Measurements from ENCODE around the gene TGM1.

Gene TGM1

DNA sequence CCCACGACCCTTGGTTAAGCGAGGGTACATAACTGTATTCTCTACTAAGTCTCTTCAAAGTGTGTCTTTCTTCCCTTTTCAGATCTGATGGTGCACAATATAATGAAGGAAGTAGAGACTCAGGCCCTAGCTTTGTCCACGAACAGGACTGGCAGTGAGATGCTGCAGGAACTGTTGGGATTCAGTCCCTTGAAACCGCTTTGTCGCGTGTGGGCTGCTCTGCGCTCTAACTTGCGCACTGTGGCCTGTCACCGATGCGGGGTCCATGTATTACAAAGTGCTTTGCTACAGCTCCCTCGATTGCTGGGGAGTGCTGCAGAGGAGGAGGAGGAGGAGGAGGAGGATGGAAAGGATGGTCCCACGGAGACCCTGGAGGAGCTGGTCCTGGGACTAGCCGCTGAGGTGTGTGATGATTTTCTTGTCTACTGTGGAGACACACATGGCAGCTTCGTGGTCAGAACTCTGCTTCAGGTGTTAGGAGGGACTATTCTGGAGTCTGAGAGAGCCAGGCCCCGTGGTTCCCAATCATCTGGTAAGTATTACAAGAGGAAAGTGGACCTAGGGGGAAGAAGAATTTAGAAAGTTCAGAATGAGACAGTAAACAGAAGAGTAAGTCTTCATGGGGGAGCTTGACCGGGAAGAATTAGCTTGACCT is 37.5 kb upstream of the TGM1 start:
- Histone ChIP-seq H3K9ac (ENCODE audit: low read depth, low read length) (peak overlapping the region; percentile 31; the same call in 1 of the 2 replicates), H3K27me3 (ENCODE audit: control insufficient read depth, insufficient read depth, low read length) (no peaks in the 10 kb centered on the region), H3K9me3 (ENCODE audit: control insufficient read depth, insufficient read depth, low read length) (no peaks in the 10 kb centered on the region), H3K4me1 (ENCODE audit: control insufficient read depth, insufficient read depth, low read length) (peaks cover 10% of the 10 kb centered on the region; the same call in 1 of the 2 replicates), H3K27ac (ENCODE audit: low read depth, low read length) (no peak overlapping the region), H3K4me3 (ENCODE audit: low read depth, low read length) (peak overlapping the region; percentile 92), H3K36me3 (ENCODE audit: control insufficient read depth, insufficient read depth, low read length) (peaks cover 53% of the 10 kb centered on the region)

DNA sequence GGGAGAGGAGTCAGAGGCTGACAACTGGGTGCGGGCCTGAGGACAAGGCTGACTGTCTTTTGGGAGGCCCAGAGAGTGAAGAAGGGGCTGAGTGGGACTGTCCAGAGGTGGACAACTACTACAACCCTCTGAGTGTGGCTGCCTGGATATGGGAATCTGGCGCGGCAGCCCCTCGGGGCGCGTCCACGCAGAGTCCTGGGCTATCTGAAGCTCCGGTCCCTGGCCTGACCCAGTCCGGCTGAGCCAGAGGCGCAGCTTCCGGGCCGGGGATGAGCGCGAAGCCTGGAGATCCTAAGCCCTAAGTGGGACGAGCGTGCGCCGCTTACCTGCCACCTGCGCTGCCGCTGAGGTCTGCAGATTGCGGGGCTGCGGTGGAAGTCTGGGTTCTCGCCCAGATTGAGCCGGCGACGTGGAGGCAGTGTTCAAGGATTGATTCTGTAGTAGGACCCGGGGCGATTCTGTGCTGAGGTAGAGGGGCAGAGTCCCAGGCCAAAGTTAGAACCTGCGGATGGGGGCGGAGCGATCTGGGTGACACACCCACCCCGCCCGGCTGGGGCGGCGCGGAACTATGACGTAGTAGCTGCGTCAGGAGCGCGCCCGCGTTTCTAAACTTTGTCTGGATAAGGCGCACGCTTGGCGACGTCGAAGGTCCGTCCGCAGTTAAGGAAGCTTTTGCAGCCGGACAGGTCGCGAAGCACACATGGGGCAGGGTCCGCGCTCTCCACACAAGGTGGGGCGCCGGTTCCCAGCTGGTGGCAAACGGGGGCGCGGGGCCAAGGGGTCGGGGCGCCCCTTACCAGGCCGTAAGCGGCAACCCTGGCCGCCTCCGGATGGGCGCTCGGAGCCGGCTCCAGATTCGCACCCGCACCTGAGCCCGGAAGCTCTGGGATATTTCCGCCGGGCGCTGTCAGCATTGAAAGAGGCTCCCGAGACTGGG is 36.5 kb upstream of the TGM1 start, which contains the start of the genes DHRS1 and NOP9:
DHRS1 (minus strand) TSS at position 526 of the 937 bp plus-strand sequence. CDS start 674 bp downstream, outside the sequence.
NOP9 (plus strand) TSS at position 596 of the 937 bp plus-strand sequence; CDS start at position 701, 105 bp downstream.
- no peaks in the 10 kb centered on the region for H3K9me3 ChIP-seq (ENCODE audit: control insufficient read depth, insufficient read depth, low read length)
- no peaks in the 10 kb centered on the region for H3K27me3 ChIP-seq (ENCODE audit: control insufficient read depth, insufficient read depth, low read length)
- H3K27ac ChIP-seq (ENCODE audit: low read depth, low read length), result peak within 1 kb of the TSS; percentile 79
- peak within 1 kb of the TSS; percentile 92 for H3K4me3 ChIP-seq (ENCODE audit: low read depth, low read length)
- peak within 1 kb of the TSS; percentile 70; the same call in 1 of the 2 replicates for H3K9ac ChIP-seq (ENCODE audit: low read depth, low read length)
- peaks cover 10% of the 10 kb centered on the region; the same call in 1 of the 2 replicates for H3K4me1 ChIP-seq (ENCODE audit: control insufficient read depth, insufficient read depth, low read length)
- peaks cover 48% of the 10 kb centered on the region for H3K36me3 ChIP-seq (ENCODE audit: control insufficient read depth, insufficient read depth, low read length)

DNA sequence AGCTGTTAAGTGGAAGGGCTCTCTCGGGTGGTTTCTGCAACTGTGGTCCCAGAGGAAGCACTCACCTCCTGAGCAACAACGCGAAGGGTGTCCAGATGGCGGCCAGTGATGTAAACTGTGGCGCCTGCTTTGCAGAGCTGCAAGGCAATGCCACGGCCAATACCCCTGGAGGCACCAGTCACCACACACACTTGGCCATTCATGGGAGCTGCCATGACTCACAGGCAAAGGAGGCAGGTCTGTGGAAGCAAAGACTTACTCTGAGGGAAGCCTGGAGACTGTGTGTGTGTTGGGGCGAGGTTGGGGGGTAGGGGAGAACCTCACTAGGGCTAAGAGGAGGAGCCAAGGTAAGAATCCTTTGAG is 35.9 kb upstream of the TGM1 start:
- H3K9ac ChIP-seq (ENCODE audit: low read depth, low read length), result no peak overlapping the region; the same call in 1 of the 2 replicates
- peaks cover 43% of the 10 kb centered on the region for H3K36me3 ChIP-seq (ENCODE audit: control insufficient read depth, insufficient read depth, low read length)
- peak overlapping the region; percentile 92 for H3K4me3 ChIP-seq (ENCODE audit: low read depth, low read length)
- H3K27me3 ChIP-seq (ENCODE audit: control insufficient read depth, insufficient read depth, low read length), result no peaks in the 10 kb centered on the region
- peak overlapping the region; percentile 79 for H3K27ac ChIP-seq (ENCODE audit: low read depth, low read length)
- H3K9me3 ChIP-seq (ENCODE audit: control insufficient read depth, insufficient read depth, low read length), result no peaks in the 10 kb centered on the region
- peaks cover 10% of the 10 kb centered on the region; the same call in 1 of the 2 replicates for H3K4me1 ChIP-seq (ENCODE audit: control insufficient read depth, insufficient read depth, low read length)

DNA sequence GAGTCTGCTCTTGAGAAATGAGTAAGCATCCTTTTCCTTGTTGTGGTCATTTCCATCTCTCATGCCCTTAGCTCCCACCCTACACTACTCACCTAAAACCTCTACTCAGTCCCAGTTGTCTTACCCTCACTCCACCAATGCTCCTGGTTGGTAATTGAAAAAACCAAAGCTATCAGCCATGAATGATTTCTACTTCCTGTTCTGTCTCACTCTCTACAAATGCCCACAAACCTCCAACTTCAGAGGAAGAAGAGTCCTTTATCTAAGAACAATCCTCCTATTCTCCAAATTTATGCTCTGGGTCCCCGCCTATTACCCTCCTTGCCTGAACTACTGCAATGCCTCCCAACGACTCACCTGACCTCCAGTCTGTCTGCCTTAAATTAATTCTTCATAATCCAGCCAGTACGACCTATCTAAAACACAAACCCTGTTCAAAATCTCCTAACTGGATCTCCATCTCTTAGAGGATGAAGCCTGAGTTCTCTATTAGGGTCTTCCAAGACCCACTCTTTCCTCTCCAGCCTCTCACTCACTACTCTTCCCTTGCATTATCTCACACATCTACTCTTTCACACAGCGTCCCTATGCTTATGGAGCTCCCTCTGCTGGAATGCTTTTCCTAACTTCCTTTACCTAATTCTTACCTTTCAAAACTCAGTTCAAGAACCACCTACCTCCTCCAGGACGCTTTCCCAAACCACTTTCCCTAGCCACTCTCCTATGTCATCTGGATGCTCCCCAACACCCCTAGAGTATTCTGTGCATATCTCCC is 34.4 kb upstream of the TGM1 start:
- Histone ChIP-seq H3K4me3 (ENCODE audit: low read depth, low read length) (no peak overlapping the region), H3K9me3 (ENCODE audit: control insufficient read depth, insufficient read depth, low read length) (no peaks in the 10 kb centered on the region), H3K27me3 (ENCODE audit: control insufficient read depth, insufficient read depth, low read length) (no peaks in the 10 kb centered on the region), H3K27ac (ENCODE audit: low read depth, low read length) (no peak overlapping the region), H3K4me1 (ENCODE audit: control insufficient read depth, insufficient read depth, low read length) (peaks cover 10% of the 10 kb centered on the region; the same call in 1 of the 2 replicates), H3K36me3 (ENCODE audit: control insufficient read depth, insufficient read depth, low read length) (peaks cover 33% of the 10 kb centered on the region), H3K9ac (ENCODE audit: low read depth, low read length) (no peak overlapping the region)

DNA sequence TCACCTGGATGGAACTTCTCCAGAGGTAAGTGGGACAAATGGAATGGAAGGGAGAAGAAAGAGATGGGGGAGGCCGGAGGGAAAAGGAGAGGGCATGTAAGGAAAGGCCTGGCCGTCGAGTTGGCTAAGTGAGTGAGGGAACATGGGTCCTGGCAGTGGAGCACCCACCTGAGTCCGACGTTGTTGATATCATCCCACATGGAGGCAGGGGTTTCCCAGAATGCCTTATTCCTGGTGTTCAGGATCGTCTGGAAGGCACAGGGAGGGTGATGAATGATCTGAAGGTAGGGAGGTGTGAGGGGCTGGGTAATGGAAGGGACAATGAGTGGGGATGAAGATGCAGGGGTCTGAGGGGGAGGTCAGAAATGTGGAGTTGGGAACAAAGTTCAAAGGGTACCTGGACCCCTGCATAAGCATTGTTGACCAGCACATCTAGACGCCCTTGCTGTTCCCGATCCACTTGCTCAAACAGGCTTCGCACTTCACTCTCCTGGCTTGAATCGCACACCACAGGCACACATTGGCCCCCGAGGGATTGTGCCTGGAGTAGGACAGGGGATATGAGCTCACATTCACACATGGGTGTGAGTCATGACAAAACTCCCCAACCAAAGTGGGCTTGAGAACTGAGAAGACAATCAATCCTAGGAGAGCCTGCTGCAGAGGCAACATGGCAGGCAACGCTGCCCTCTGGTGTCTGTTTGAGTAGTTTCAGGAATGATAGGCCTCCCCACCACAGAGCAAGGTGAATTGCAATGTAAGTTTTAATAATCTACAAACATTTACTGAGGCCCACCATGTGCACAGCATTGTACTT is 33.6 kb upstream of the TGM1 start:
- peak overlapping the region; percentile 36 for H3K27ac ChIP-seq (ENCODE audit: low read depth, low read length)
- no peak overlapping the region for H3K4me3 ChIP-seq (ENCODE audit: low read depth, low read length)
- no peak overlapping the region for H3K9ac ChIP-seq (ENCODE audit: low read depth, low read length)
- H3K9me3 ChIP-seq (ENCODE audit: control insufficient read depth, insufficient read depth, low read length), result no peaks in the 10 kb centered on the region
- peaks cover 10% of the 10 kb centered on the region; the same call in 1 of the 2 replicates for H3K4me1 ChIP-seq (ENCODE audit: control insufficient read depth, insufficient read depth, low read length)
- peaks cover 30% of the 10 kb centered on the region for H3K36me3 ChIP-seq (ENCODE audit: control insufficient read depth, insufficient read depth, low read length)
- no peaks in the 10 kb centered on the region for H3K27me3 ChIP-seq (ENCODE audit: control insufficient read depth, insufficient read depth, low read length)

DNA sequence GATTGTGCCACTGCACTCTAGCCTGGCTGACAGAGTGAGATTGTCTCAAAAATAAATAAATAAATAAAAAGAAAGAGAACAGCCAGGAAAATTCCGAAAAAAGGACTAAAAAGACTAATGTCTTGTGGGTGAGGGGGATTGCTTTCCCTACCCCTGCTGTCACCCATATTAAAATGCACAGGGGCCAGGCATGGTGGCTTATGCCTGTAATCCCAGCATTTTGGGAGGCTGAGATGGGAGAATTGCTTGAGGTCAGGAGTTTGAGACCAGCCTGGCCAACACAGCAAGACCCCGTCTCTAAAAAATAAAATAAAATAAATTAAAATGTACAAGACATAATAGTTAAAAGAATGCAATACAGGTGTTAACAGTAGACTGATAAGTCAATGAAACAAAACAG is 30.5 kb upstream of the TGM1 start:
- H3K9ac ChIP-seq (ENCODE audit: low read depth, low read length), result no peak overlapping the region
- H3K4me1 ChIP-seq (ENCODE audit: control insufficient read depth, insufficient read depth, low read length), result no peaks in the 10 kb centered on the region
- no peaks in the 10 kb centered on the region for H3K9me3 ChIP-seq (ENCODE audit: control insufficient read depth, insufficient read depth, low read length)
- H3K27ac ChIP-seq (ENCODE audit: low read depth, low read length), result no peak overlapping the region
- peaks cover 38% of the 10 kb centered on the region for H3K36me3 ChIP-seq (ENCODE audit: control insufficient read depth, insufficient read depth, low read length)
- no peak overlapping the region for H3K4me3 ChIP-seq (ENCODE audit: low read depth, low read length)
- no peaks in the 10 kb centered on the region for H3K27me3 ChIP-seq (ENCODE audit: control insufficient read depth, insufficient read depth, low read length)

DNA sequence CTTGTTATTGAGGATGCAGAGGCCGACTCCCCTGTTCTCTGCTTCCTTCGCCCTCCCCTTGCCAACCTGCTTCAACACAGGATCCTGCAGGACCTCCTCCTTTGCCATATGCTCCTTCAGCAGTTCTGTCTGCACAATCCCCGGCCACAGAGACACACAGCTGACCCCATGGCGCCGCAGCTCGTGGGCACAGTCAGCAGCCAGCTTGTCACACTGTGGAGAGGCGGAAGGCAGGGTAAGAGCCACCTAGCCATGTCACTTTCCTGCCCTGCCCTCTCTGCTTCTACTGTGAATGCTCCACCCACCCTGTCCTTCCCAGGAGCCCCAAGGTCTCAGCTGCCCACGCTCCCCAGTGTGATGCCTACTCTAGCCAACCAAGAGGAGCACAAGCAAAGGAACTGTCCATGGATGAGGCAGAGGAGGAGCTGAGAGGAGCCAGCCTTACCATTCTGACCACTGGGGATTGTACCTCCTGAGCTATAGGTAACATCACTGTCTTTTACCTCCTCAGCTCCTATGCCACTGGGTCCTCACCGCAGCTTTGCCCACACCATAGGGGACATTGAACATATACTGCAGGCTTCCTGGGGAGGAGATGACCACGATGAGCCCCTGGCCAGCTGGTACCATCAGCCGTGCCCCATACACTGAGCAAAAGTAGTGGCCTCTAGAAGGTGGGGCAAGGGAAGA is 29.3 kb upstream of the TGM1 start:
- Histone ChIP-seq H3K36me3 (ENCODE audit: control insufficient read depth, insufficient read depth, low read length) (peaks cover 38% of the 10 kb centered on the region), H3K9ac (ENCODE audit: low read depth, low read length) (no peak overlapping the region), H3K4me1 (ENCODE audit: control insufficient read depth, insufficient read depth, low read length) (no peaks in the 10 kb centered on the region)

DNA sequence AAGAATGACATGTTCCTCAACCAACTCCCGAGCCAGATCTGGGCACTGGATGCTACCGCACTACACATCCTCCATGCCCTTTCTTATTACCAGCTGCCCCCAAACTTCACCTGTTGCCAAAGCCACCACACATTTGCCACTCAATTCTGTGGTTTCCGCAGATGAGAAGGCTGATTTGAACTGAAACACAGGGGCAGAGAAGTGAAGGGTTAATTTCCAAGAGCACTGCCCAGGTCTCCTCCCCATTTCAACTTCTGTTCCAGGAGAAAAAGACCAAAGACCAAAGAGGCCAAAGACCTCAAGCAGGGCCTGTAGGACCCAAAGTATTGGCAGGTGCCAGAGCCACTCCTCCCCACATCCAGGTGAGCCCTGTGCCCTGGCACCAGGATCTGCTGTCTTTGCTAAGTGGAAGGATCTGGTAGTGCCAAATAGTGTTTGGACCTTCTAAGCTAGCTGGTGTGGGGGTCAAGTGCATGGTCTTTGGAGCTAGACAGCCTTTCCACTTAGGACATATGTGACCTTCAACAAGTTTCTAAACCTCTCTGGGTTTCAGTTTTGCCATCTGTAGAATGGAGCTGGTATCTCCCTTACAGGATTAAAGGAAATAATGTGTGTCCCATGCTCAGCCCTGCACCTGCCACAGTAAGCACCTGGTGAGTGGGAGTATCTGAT is 28.6 kb upstream of the TGM1 start:
- no peak overlapping the region for H3K27ac ChIP-seq (ENCODE audit: low read depth, low read length)
- H3K4me3 ChIP-seq (ENCODE audit: low read depth, low read length), result no peak overlapping the region
- H3K36me3 ChIP-seq (ENCODE audit: control insufficient read depth, insufficient read depth, low read length), result peaks cover 38% of the 10 kb centered on the region
- H3K27me3 ChIP-seq (ENCODE audit: control insufficient read depth, insufficient read depth, low read length), result no peaks in the 10 kb centered on the region
- H3K9ac ChIP-seq (ENCODE audit: low read depth, low read length), result no peak overlapping the region
- no peaks in the 10 kb centered on the region for H3K4me1 ChIP-seq (ENCODE audit: control insufficient read depth, insufficient read depth, low read length)
- H3K9me3 ChIP-seq (ENCODE audit: control insufficient read depth, insufficient read depth, low read length), result no peaks in the 10 kb centered on the region

More for the DNA sequence above, 29.3 kb upstream of the TGM1 start:
- Histone ChIP-seq H3K27me3 (ENCODE audit: control insufficient read depth, insufficient read depth, low read length) (no peaks in the 10 kb centered on the region), H3K27ac (ENCODE audit: low read depth, low read length) (no peak overlapping the region), H3K9me3 (ENCODE audit: control insufficient read depth, insufficient read depth, low read length) (no peaks in the 10 kb centered on the region), H3K4me3 (ENCODE audit: low read depth, low read length) (no peak overlapping the region)

DNA sequence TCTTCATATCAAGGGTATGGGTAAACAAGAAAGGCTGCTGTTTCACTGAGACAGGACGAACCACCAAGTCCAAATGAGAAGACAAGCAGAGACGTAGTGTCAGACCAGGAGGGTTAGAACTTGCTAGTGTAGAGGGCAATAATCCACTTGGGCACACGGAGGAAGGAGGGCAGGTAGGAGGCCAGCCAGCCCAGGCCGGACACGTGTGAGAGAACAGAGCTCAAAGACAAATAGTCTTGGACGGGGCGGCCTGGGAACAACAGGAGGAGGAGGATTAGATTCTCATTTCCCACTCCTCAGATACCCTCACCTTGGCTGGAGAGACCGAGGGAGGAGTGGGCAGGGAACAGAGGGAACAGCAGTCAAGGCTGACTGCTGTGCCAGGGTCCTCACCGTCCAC is 27.8 kb upstream of the TGM1 start:
- H3K4me3 ChIP-seq (ENCODE audit: low read depth, low read length), result no peak overlapping the region
- no peak overlapping the region for H3K9ac ChIP-seq (ENCODE audit: low read depth, low read length)
- H3K27me3 ChIP-seq (ENCODE audit: control insufficient read depth, insufficient read depth, low read length), result no peaks in the 10 kb centered on the region
- no peaks in the 10 kb centered on the region for H3K9me3 ChIP-seq (ENCODE audit: control insufficient read depth, insufficient read depth, low read length)
- H3K27ac ChIP-seq (ENCODE audit: low read depth, low read length), result no peak overlapping the region
- peaks cover 31% of the 10 kb centered on the region for H3K36me3 ChIP-seq (ENCODE audit: control insufficient read depth, insufficient read depth, low read length)
- H3K4me1 ChIP-seq (ENCODE audit: control insufficient read depth, insufficient read depth, low read length), result no peaks in the 10 kb centered on the region

Measured in HUES48 (cell line).